ENCODE data around the gene CCL22.

- TF ChIP-seq, protein P1, sequence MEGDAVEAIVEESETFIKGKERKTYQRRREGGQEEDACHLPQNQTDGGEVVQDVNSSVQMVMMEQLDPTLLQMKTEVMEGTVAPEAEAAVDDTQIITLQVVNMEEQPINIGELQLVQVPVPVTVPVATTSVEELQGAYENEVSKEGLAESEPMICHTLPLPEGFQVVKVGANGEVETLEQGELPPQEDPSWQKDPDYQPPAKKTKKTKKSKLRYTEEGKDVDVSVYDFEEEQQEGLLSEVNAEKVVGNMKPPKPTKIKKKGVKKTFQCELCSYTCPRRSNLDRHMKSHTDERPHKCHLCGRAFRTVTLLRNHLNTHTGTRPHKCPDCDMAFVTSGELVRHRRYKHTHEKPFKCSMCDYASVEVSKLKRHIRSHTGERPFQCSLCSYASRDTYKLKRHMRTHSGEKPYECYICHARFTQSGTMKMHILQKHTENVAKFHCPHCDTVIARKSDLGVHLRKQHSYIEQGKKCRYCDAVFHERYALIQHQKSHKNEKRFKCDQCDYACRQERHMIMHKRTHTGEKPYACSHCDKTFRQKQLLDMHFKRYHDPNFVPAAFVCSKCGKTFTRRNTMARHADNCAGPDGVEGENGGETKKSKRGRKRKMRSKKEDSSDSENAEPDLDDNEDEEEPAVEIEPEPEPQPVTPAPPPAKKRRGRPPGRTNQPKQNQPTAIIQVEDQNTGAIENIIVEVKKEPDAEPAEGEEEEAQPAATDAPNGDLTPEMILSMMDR (IDR thresholded peaks at IDR 0.05; ENCODE audit: extremely low read depth in 1 of 2, insufficient read depth in 1 of 2, low read depth in 1 of 2, low read length in 2 of 2), result no peak
- no peak for TF ChIP-seq POLR2A (IDR thresholded peaks at IDR 0.05; ENCODE audit: low read depth, low read length)
- TF ChIP-seq, protein P2, sequence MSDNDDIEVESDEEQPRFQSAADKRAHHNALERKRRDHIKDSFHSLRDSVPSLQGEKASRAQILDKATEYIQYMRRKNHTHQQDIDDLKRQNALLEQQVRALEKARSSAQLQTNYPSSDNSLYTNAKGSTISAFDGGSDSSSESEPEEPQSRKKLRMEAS (IDR thresholded peaks at IDR 0.05; ENCODE audit: insufficient read depth, insufficient read length), result no peak
- no peak for TF ChIP-seq EZH2 (IDR thresholded peaks at IDR 0.05; ENCODE audit: borderline replicate concordance, low read depth, low read length, severe bottlenecking)
- peak; percentile 65 for TF ChIP-seq GATA2 (IDR thresholded peaks at IDR 0.05; ENCODE audit: insufficient read depth, insufficient read length, low read depth, low read length)
These were observed 8.7 kb downstream of the CCL22 start for GRCh38 chr16:57367116-57367752.
